GM21825 (cell line): Measurements from ENCODE around the gene MLLT1.

Experiments
- ATAC-seq: cut with Tn5 transposase; IDR thresholded peaks from one replicate; pipeline ENCODE4 v1.9.1; 2021; ENCODE audit warnings: mild to moderate bottlenecking, moderate library complexity; ENCODE audit not compliant: unreplicated experiment

Gene MLLT1

DNA sequence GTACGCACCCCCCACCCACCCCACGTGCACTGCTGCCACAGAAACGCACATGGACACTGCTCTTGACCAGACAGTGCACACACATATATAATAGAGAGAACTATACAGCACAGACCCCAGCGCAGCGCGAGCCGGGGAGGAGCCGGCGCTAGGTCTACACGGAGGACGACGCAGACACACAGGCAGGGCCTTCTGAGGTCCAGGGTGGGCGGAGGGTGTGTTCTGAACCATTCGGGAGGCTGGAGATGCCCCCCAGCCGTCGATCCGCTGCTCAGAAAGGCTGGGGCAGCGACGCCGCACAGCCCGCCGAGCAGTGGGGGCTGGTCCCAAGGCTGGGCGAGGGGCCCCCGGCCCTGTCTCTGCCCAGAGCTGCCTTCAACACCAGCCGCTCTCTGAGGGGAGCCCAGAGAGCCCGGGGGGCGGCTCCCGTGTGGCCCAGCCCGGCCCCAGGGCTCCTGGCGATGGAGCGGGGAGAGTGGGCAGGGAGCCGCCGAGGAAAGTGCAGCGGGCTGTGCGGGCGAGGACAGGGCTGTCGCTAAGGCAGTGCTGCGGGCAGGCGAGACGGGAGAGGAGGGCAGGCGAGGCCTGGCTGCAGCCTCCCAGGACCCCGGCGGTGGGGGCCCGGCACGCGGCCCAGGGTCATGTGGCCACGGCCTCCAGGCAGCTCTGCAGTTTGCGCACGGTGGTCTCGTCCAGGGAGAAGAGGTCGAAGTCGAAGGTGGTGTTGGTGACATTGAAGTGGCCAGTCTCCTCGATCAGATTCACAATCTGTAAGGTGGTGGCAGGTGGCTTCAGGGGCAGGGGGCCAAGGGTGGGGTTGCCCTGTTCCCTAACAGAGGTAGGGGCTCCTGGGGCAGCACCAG, 67.1 kb downstream of the MLLT1 start:
- no peak for ATAC-seq

DNA sequence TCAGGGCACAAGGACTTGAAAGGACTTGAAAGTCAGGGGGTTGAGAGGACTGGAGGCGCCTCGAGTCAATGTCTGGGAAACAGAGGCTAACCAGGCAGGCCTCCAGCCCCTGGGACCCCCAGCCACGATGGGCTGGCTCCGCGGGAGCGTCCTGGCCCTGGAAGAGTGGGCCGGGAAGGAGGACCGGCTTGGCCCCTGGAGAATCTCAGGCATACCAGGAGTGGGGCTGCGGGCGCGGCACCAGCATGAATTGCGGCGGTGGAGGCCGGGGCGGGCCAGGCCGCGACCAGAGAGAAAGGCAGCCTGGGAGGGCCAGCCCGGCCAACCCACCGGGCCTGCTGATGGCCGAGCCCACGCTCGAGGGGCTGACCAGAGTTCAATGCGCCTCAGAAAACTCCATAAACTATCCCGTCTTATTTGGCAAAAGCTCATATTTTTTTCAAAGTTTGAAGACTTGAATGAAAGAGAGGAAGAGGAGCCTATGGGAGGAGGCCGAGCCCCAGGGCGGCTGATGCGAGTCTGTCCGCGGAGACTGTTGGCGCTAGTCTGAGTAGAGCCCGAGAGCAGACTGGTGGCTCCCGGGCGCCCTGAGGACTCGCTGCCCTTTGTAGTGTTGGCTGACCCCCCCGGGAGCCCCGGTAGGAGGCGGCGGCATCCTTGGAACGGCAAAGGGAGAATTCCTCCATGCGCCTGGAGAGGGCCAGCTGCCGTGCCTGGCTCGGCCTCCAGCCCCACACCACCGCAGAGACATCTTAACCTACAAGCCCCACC, 68.0 kb downstream of the MLLT1 start:
- no peak for ATAC-seq

DNA sequence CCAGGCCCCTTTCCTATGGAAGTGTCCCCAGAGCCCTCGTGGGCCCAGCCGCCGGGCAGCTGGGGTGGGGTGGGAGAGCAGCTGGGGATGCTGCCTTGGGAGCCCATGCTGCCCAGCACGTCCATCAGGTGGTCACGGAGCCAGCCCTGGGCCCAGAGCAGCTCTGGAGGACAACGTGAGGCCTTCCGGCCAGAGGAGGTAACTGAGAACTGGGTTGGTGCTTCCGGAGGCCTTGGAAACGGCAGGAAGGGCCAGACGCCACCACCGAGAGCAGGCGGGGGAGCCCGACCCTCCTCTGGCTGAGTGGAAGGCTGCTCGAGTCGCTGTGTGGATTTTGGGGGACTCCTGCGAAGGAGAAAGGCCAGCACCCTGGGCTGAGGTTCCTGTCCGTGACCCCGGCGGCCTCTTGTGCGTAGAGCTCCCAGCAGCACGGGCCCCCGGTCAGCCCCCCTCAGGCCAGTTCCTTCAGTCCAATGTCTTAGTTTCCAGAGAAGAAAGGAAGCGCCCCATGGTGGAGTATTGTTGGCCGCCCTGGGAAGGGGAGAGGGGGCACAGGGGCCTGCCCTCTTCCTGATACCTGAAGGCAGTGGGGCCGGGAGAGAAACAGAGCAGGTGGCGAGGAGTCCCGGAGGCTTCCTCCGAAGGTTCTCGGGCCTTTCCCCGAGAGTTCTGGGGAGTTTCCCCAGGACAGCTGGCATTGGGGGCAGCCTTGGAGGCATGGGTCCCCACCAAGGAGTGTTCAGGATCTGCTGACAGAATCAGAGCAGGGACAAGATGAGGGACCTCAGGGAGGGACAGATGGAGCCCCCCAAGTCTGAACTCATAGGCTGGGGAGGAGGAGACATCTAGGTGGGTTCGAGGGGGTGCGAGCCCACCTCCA, 68.8 kb downstream of the MLLT1 start:
- ATAC-seq, result no peak

GRCh38 chr19:6210091-6210490, 69.7 kb downstream of the MLLT1 start:
- ATAC-seq, result no peak

- ATAC-seq, result no peak
Observed at GRCh38 chr19:6209680-6210079, 70.1 kb downstream of the MLLT1 start.

- ATAC-seq, result no peak
Observed at GRCh38 chr19:6209233-6209632, 70.5 kb downstream of the MLLT1 start.

DNA sequence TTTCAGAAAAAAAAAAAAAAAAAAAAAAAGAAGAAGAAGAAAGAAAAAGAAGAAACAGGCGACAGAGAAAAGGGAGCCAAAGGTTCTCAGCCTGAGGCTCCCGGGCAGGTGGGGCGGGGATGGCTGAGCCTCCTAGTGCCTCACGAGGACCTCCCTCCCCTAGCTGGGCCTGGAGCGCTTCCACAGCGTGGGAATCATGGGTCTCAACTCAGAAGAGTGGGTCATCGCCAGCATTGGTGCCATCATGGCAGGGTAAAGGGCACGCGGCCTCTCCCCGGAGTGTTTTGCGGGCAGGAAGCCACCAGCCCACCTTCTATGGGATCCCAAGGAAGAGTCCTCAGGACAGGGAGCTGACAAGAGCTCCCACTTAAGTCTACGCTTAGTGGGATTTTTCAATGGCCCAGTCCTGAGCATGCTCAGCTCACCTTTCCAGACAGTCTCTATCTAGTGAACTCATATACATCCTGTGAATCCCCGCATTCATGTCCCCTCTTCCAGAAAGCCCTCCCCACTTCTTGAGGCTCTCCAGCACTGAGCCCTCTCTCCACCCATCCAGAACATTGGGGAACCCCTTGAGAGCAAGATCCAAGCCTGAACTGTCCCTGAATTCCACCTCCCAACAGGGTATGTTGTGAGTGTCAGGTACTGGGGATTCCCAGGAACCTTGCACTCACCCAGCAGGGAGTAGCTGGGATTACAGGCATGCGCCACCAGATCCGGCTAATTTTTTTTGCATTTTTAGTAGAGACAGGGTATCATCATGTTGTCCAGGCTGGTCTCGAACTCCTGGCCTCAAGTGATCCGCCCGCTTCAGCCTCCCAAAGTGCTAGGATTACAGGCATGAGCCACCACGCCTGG, 74.7 kb downstream of the MLLT1 start:
- ATAC-seq, result no peak

GRCh38 chr19:6204212-6204611, 75.6 kb downstream of the MLLT1 start:
- ATAC-seq, result no peak

DNA sequence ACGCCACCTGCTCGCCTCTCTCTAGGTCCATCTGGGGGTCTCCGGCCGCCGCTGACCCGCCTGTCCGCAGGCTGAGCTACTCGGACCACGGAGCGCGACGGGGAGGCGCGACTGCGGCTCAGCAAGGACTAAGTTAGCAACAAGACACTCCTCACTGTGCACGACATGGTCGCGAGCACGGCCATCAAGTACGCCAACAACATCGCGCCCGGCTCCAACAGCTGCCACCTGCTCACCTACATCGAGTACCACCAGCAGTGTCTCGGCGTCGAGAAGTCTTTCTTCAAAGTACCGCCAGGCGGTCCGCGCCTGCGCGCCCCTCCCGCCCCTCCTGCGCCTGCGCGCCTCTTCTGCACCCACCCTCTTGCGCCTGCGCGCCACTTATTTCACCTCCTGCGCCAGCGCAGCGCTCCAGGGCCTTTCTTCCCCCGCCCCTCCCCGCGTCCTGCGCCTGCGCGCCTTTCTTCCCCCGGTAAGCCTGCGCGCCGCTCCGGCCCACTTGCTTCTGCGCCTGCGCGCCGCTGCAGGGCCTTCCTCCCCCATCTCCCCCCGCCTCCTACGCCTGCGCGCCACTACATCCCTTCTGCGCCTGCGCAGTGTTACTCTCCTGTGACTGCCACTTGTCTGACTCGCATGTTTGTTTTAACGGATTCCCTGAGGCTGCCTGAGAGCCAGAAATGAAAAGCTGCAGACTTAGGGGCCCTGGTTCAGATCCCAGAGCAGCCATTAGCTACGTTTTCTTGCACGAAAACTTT, 80.4 kb downstream of the MLLT1 start:
- ATAC-seq, result peak; percentile 67

- peak; percentile 9 for ATAC-seq
Observed at GRCh38 chr19:6198896-6199239, 80.9 kb downstream of the MLLT1 start.

DNA sequence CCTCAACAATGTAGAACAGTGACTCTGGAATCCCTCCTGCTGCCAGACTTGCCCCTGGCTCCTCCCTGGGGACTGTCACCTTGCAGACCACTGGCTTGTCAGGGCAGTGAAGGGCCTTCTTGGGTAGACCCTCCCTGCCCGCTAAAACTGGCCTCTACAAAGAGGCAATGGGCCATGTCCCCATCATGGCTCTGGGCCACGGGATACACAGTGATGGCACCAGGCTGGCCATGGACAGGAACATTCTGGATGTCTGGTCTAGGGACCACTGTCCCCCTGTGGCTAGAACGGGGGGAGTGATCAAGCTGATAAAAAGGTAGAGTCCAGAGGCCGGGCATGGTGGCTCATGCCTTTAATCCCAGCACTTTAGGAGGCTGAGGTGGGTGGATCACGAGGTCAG, 83.4 kb downstream of the MLLT1 start:
- no peak for ATAC-seq

DNA sequence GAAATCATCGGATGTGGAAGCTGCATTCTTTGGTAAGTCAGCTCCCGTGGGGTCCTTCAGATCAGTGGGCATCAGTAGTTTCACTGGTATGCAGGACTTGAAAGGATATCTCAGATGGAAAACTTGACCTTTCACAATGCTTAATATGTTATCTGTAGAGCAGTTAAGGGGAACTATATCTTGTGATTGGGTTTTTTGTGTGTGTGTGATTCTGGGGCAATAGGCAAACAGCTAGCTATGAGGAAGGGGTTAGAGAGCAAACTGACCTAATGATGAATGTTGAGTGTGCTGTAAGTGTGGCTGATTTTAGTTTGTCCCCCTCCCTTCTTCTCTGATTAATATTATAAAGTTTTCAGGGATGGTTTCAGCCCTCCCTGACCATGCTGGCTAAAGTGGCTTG, 91.0 kb downstream of the MLLT1 start:
- ATAC-seq, result no peak

GRCh38 chr19:6187374-6187773, 92.4 kb downstream of the MLLT1 start:
- no peak for ATAC-seq

DNA sequence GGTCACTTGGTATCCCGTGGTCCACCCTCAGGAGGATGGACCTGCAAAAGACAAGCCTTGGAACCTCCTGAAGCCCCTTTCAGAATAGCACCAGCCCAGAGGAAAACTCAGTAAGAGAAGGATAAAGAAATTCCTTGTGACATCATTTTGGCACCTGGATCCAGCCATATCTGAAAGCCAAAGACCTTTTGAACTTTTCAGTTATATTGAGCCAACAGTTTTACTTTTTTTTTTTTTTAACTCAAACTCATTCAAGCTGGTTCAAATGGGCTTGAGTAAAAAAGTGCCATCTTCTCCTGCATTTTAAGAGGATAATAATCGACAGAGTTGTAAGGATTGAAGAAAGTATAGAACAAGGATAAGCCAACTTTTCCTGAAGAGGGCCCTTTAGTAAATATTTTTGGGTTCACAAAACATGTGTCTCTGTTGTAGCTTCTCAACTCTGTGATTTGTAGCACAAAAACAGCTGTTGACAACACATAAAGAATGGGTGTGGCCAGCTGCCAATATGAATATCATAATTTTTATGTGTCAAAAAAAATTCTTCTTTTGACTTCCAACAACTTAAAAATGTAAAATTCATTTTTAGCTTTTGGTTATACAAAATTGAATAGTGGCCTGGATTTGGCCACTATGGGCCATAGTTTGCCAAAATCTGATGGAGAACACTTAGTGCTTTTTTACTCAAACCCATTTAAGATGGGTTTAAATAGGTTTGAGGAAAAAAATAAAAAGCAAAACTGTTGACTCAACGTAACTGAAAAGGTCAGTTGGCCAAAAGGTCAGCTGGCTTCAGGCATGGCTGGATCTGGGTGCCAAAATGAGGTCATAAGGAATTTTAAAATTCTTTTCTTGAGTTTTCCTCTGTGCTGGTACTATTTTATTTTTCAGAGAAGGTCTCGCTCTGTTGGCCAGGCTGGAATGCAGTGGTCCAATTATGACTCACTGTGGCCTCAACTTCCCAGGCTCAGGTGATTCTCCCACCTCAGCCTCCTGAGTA, 93.6 kb downstream of the MLLT1 start:
- ATAC-seq, result no peak

GRCh38 chr19:6185093-6185834, 94.5 kb downstream of the MLLT1 start:
- ATAC-seq, result no peak

GRCh38 chr19:6181119-6181518, 98.7 kb downstream of the MLLT1 start:
- ATAC-seq, result no peak

GRCh38 chr19:6173190-6173589, 106.6 kb downstream of the MLLT1 start:
- ATAC-seq, result no peak
